ENCODE results near the gene ARPC1B. TPM values are rescaled to one million over a fixed set of nuclear protein-coding genes. Genes with fewer than 3 reads are reported as not detected.
A peak's percentile ranks its signal among the peaks of the same experiment; 100 is the strongest.

Gene ARPC1B
- total RNA-seq, 1 donor: 186 TPM

DNA sequence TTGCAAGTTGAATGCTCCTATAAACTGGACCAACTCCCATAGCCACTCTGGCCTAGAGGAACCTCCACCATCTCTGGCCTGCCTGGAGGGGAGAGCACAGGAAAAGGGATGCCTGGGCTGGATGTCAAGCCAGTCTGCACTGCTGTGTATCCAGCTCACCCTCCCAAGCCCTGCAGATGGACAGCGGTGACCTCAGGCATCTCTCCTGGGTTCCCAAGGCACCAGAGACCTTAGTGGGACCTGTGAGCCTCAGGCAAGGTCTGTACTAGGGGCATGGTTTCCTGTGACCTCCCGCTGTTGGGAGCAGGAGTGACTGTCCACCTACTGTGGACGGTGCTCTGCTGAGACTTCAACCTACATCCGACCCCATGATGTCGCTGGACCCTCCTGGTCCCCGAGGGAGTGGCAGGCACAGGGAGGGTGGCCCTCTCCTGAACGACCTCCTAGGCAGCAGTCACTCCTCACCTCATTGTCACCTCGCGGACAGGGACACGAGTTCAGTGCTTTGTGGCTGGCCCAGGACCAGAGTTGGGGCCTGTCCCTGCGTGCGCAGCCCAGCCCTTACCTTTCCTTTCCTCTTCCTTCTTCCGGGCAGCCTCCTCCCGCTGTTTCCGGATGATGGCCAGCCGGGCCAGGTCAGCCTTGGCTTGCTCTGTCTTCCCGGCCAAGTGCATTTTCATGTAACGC, 22.9 kb downstream of the ARPC1B start:
- no peak for TF ChIP-seq CTCF (IDR thresholded peaks at IDR 0.05; ENCODE audit: insufficient read depth, low read depth, low read length)
- DNase-seq (ENCODE audit: low read depth): no peak
- H3K4me3 ChIP-seq (ENCODE audit: low read depth, low read length): no peak overlapping the region

DNA sequence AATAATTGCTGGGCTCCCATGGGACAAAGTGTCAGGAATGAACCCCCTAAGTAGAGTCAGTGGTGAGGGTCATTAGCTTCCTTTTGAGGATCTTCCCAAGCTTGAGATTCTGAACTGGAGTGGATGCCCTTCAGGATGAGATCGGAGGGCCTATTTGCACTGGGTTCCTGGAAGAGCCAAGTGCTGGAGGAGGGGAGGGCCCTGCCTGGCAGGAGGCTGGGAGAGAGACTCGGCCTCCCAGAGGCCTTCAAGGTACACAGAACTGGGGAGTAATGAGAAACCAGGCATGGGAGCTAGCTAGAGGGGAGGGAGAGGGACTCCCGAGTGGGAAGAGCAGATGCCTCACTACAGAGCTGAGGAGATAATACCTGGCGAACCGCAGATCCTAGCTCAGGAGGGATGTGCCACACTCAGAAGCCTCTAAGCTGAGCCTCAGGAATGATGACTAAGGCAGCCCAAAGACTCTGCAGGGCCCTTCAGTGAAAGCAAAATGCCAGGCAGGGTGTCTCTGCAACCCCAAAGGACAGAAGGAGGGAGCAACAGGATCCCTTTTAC, 24.4 kb downstream of the ARPC1B start:
- H3K4me3 ChIP-seq (ENCODE audit: low read depth, low read length): no peak overlapping the region
- no peak for DNase-seq (ENCODE audit: low read depth)
- no peak for TF ChIP-seq CTCF (IDR thresholded peaks at IDR 0.05; ENCODE audit: insufficient read depth, low read depth, low read length)

- H3K4me3 ChIP-seq (ENCODE audit: low read depth, low read length): no peak overlapping the region
- no peak for TF ChIP-seq CTCF (IDR thresholded peaks at IDR 0.05; ENCODE audit: insufficient read depth, low read depth, low read length)
- DNase-seq (ENCODE audit: low read depth): no peak
Observed at GRCh38 chr7:99399597-99399996, 25.1 kb downstream of the ARPC1B start.

GRCh38 chr7:99402854-99403253, 28.3 kb downstream of the ARPC1B start:
- no peak for DNase-seq (ENCODE audit: low read depth)
- no peak for TF ChIP-seq CTCF (IDR thresholded peaks at IDR 0.05; ENCODE audit: insufficient read depth, low read depth, low read length)
- H3K4me3 ChIP-seq (ENCODE audit: low read depth, low read length): no peak overlapping the region

- no peak for DNase-seq (ENCODE audit: low read depth)
- TF ChIP-seq CTCF (IDR thresholded peaks at IDR 0.05; ENCODE audit: insufficient read depth, low read depth, low read length): no peak
Observed at GRCh38 chr7:99403764-99404163, 29.2 kb downstream of the ARPC1B start.

GRCh38 chr7:99404235-99404976, 29.9 kb downstream of the ARPC1B start:
- peak; percentile 51 for DNase-seq (ENCODE audit: low read depth)
- no peak for TF ChIP-seq CTCF (IDR thresholded peaks at IDR 0.05; ENCODE audit: insufficient read depth, low read depth, low read length)
- no peak overlapping the region for H3K4me3 ChIP-seq (ENCODE audit: low read depth, low read length)

More at GRCh38 chr7:99403764-99404163, 29.2 kb downstream of the ARPC1B start:
- H3K4me3 ChIP-seq (ENCODE audit: low read depth, low read length): no peak overlapping the region
